ENCODE data around the gene UTRN. TPM values are rescaled to one million over a fixed set of nuclear protein-coding genes. Genes with fewer than 3 reads are reported as not detected.

UTRN gene
- total RNA-seq, 2 experiments from 2014 or later = 143 to 153 TPM

DNA sequence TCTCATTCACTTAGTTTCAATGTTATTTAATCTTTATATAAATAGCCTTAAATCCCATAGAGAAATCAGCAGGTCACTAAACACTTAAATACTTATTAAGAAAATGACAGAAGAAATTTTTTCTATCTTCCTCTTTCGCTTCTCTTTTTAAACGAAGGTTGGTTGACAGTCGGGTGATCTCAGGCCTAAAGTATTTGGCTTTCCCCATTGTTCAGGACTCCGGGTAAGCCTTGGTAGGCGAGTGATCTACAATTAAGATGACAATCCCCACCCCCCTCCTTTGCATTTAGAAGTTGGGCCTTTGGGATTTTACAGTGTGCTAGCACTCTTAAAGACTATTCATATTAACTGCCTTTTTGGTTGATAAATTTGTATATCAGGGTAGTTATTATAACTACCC lies 19.7 kb upstream of the UTRN start:
- TF ChIP-seq, protein P1, sequence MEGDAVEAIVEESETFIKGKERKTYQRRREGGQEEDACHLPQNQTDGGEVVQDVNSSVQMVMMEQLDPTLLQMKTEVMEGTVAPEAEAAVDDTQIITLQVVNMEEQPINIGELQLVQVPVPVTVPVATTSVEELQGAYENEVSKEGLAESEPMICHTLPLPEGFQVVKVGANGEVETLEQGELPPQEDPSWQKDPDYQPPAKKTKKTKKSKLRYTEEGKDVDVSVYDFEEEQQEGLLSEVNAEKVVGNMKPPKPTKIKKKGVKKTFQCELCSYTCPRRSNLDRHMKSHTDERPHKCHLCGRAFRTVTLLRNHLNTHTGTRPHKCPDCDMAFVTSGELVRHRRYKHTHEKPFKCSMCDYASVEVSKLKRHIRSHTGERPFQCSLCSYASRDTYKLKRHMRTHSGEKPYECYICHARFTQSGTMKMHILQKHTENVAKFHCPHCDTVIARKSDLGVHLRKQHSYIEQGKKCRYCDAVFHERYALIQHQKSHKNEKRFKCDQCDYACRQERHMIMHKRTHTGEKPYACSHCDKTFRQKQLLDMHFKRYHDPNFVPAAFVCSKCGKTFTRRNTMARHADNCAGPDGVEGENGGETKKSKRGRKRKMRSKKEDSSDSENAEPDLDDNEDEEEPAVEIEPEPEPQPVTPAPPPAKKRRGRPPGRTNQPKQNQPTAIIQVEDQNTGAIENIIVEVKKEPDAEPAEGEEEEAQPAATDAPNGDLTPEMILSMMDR (IDR thresholded peaks at IDR 0.05) = no peak
- Mint-ChIP-seq H3K36me3 (ENCODE audit: low read depth) (no peaks in the 10 kb centered on the region), H3K27me3 (no peaks in the 10 kb centered on the region), H3K4me3 (no peak overlapping the region), H3K4me1 (ENCODE audit: low read depth) (no peaks in the 10 kb centered on the region), H3K9me3 (peaks cover under 1% of the 10 kb centered on the region), H3K27ac (no peak overlapping the region)
- H3K27me3 ChIP-seq (ENCODE audit: control insufficient read depth in 1 of 2, insufficient read depth in 2 of 2, low read length in 2 of 2) = no peaks in the 10 kb centered on the region
- no peak for ATAC-seq (ENCODE audit: poor library complexity)
- H3K4me1 ChIP-seq (ENCODE audit: insufficient read depth, low read length) = no peaks in the 10 kb centered on the region
- H3K27ac ChIP-seq (ENCODE audit: low read depth in 1 of 2, low read length in 2 of 2) = no peak overlapping the region
- DNase-seq = peak in 1 of 14 experiments; percentile 13
- H3K36me3 ChIP-seq (ENCODE audit: insufficient read depth, low read length) = no peaks in the 10 kb centered on the region
- intact Hi-C loops (cut with DNase I, micrococcal nuclease) = no loop called here
- no peak overlapping the region for H3K4me3 ChIP-seq (ENCODE audit: low read length)
- H3K9me3 ChIP-seq (ENCODE audit: control insufficient read depth in 1 of 2, insufficient read depth in 1 of 2, low read length in 2 of 2) = no peaks in the 10 kb centered on the region
- CTCF ChIA-PET = no interaction called here
- POLR2A ChIA-PET = no interaction called here

- H3K27ac Mint-ChIP-seq = no peak overlapping the region
- Histone ChIP-seq H3K36me3 (ENCODE audit: insufficient read depth, low read length) (no peaks in the 10 kb centered on the region), H3K4me3 (ENCODE audit: low read length) (no peak overlapping the region), H3K27me3 (ENCODE audit: control insufficient read depth in 1 of 2, insufficient read depth in 2 of 2, low read length in 2 of 2) (no peaks in the 10 kb centered on the region), H3K9me3 (ENCODE audit: control insufficient read depth in 1 of 2, insufficient read depth in 1 of 2, low read length in 2 of 2) (peaks cover 0 to 4% of the 10 kb centered on the region in 2 experiments), H3K4me1 (ENCODE audit: insufficient read depth, low read length) (no peaks in the 10 kb centered on the region), H3K27ac (ENCODE audit: low read depth in 1 of 2, low read length in 2 of 2) (no peak overlapping the region)
- H3K36me3 Mint-ChIP-seq (ENCODE audit: low read depth) = no peaks in the 10 kb centered on the region
- intact Hi-C loops (cut with DNase I, micrococcal nuclease) = no loop called here
- DNase-seq = no peak
- no peaks in the 10 kb centered on the region for H3K27me3 Mint-ChIP-seq
- CTCF ChIA-PET = no interaction called here
- no peak for ATAC-seq (ENCODE audit: poor library complexity)
- TF ChIP-seq, protein P1 (IDR thresholded peaks at IDR 0.05) = no peak
- no peaks in the 10 kb centered on the region for H3K4me1 Mint-ChIP-seq (ENCODE audit: low read depth)
- POLR2A ChIA-PET = no interaction called here
- H3K4me3 Mint-ChIP-seq = no peak overlapping the region
- peaks cover 4% of the 10 kb centered on the region for H3K9me3 Mint-ChIP-seq
Measured at GRCh38 chr6:144266091-144266649, 19.0 kb upstream of the UTRN start.

- H3K4me3 Mint-ChIP-seq = no peak overlapping the region
- peaks cover 0 to 4% of the 10 kb centered on the region in 2 experiments for H3K9me3 ChIP-seq (ENCODE audit: control insufficient read depth in 1 of 2, insufficient read depth in 1 of 2, low read length in 2 of 2)
- H3K4me3 ChIP-seq (ENCODE audit: low read length) = no peak overlapping the region
- ChIA-PET POLR2A (no interaction called here), CTCF (interaction anchor here (0.6 kb wide), 1 partner anchor 45 kb away, joined by 3 read pairs; no protein-coding TSS in a partner anchor)
- H3K27me3 Mint-ChIP-seq = no peaks in the 10 kb centered on the region
- no peak overlapping the region for H3K27ac Mint-ChIP-seq
- no peak overlapping the region for H3K27ac ChIP-seq (ENCODE audit: low read depth in 1 of 2, low read length in 2 of 2)
- no peaks in the 10 kb centered on the region for H3K27me3 ChIP-seq (ENCODE audit: control insufficient read depth in 1 of 2, insufficient read depth in 2 of 2, low read length in 2 of 2)
- ATAC-seq (ENCODE audit: poor library complexity) = no peak
- intact Hi-C loops (cut with DNase I, micrococcal nuclease) = no loop called here
- no peaks in the 10 kb centered on the region for H3K36me3 Mint-ChIP-seq (ENCODE audit: low read depth)
- no peak for DNase-seq
- peaks cover 4% of the 10 kb centered on the region for H3K9me3 Mint-ChIP-seq
- no peaks in the 10 kb centered on the region for H3K4me1 ChIP-seq (ENCODE audit: insufficient read depth, low read length)
- TF ChIP-seq, protein P1 (IDR thresholded peaks at IDR 0.05) = no peak
- H3K36me3 ChIP-seq (ENCODE audit: insufficient read depth, low read length) = no peaks in the 10 kb centered on the region
- no peaks in the 10 kb centered on the region for H3K4me1 Mint-ChIP-seq (ENCODE audit: low read depth)
Measured at GRCh38 chr6:144268794-144269349, 16.3 kb upstream of the UTRN start.
